Epithelial cell of prostate (primary cell): Measurements from ENCODE around the gene WDR86.

Experiments used
- DNase-seq: peaks from one replicate; pipeline ENCODE4 v3.0.0-alpha.2; 2011; ENCODE audit warnings: low read depth, low spot score
- H3K27ac ChIP-seq: fragments of 450-650 bp; 2 replicates; pipeline ENCODE4 v1.5.1; 2017; ENCODE audit warnings: mild to moderate bottlenecking

The WDR86 gene

DNA sequence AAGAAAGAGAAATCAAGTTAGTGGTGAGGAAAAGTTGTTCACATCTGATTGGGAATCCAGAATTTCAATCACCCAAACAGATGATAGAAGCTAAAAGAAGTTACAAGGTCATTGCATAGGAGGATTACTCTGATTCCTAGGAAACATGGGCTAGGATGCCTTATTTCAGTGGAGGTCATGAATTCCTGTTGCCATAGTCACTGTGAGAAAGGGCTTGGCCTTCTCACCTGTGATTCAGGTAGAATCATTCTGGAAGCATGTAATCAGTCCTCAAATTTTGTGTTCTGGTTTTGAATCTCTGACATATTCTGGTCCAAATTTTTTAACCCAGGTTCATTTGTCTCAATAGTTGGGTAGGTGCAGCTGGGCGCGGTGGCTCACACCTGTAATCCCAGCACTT lies 72.5 kb downstream of the WDR86 start:
- no peak for DNase-seq
- no peak overlapping the region for H3K27ac ChIP-seq

DNA sequence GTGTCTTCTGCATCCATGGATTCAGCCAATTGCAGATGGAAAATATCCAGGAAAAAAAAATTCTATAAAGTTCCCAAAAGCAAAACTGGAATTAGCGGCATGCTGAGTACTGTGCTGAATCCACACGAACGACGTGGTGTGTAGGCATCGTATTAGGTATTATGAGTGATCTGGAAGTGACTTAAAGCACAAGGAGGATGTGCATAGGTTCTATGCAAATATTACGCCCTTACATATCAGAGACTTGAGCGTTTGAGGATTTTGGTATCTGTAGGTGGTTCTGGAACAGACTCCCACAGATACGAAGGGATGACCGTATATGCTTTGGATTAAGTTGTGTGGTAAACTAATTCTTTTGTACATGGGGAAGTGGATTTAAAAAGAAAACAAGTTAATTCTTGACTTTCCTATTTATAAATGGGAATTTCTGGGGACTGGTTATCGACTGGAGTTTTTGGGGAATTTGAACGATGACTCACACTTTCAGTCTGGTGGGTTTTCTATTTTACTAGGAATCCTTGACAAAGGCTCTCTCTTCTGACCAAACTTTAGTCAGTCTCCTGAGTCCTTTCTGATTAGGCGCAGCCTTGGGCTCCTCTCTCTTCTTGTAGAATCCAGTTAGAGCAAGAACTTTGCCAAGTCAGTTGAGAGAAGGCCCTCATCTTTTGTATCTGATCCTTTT lies 73.7 kb downstream of the WDR86 start:
- H3K27ac ChIP-seq = no peak overlapping the region
- no peak for DNase-seq

GRCh38 chr7:151334628-151335027 lies 75.2 kb downstream of the WDR86 start:
- no peak for DNase-seq

More at GRCh38 chr7:151334628-151335027, 75.2 kb downstream of the WDR86 start:
- no peak overlapping the region for H3K27ac ChIP-seq
